Measurements from ENCODE around the gene RNF150. TPM values are rescaled to one million over a fixed set of nuclear protein-coding genes. Genes with fewer than 3 reads are reported as not detected.
A peak's percentile ranks its signal among the peaks of the same experiment; 100 is the strongest.

RNF150 gene
- total RNA-seq, 1 donor from 2014 or later, result 28.5 TPM

DNA sequence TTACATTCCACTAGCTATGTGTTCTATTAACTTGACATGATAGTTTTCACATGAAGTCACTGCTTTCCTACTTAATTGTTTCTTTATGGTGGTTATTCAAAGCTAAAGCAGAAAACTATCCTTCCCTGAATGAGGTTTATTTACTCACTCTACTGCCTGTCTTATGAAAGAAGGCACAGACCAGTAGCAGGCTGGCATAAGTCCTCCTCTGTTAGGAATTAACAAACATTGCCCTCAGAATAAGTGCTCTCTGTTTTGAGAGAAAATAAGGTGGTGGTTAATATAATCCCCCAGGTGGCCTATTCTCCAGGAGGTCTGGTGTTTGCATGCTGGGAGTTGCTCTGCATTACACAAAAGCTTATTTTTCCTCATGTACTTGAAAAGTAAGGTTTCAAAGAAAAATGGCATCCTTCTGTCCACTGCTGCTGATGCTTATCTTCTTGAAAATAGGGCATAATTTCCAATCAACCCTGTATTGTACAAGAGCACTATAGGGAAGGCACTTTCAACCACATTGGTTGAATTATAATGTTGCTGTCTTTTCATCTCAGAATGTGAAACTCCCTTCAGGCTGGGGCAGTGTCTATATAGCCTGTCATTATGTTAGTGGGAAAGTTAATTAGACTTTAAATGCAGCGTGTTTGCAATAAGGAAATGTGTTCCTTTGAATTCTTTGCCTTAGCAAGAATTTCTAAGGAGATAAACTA lies 257.4 kb downstream of the RNF150 start:
- no peak for FAIRE-seq

DNA sequence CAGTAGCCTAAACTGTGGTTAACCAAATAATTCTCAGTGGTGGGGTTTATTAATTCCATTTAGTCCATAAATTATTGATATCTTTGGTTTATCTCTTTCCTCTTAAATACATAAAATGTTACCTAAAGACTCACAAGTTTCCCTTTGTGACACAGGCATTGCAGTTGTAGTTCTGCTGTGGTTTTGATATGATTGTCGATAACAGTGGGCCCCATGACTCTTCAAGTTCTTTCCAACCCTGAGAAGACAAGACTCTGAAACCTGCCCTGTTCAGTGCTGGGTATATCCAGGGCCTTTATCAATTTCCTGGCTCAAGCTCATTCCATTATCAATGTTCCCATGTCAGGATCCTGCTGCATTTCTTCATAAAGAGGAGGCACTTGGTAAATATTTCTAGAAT lies 259.2 kb downstream of the RNF150 start:
- no peak for DNase-seq (ENCODE audit: low spot score in 2 of 2)
- FAIRE-seq, result no peak

More for the DNA sequence above, 257.4 kb downstream of the RNF150 start:
- DNase-seq (ENCODE audit: low spot score in 2 of 2), result no peak

DNA sequence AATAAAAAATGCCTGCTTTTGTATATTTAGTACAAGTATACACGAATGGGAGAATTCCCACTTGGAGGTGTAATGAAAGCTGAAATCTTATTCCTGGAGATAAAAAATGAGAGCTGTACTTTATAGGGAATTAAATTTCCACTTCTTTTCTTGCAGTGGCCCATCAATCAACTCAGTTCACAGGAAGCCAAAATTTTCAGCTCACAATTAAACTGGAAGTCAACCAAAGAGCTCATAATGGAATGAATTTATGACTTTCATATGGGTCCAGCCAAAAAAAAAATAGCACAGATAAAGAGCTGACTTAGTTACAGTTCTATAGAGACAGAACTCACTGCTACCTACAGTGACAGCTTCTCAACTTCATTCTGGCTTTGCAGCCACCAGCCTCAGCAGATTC lies 261.9 kb downstream of the RNF150 start:
- no peak for DNase-seq (ENCODE audit: low spot score in 2 of 2)
- FAIRE-seq, result no peak

DNA sequence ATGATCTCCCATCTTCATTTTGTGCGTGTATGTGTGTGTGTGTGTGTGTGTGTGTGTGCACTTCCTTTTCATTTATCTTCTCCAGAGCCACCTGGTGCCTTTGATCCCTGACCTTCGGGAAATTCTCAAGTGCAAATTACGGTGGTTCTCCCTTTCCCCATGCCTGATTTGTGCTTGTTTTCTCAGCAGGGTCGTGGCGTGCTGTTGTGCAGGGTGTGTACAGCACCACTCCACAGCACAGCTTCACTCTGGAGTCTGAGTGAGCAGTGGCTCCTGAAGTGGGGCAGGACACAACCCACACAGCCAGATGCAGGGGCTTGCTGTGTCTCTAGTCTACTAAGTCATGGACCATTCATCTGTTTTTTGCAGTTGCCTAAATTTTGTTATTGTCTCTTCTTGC lies 262.8 kb downstream of the RNF150 start:
- no peak for FAIRE-seq
- DNase-seq (ENCODE audit: low spot score in 2 of 2), result no peak

DNA sequence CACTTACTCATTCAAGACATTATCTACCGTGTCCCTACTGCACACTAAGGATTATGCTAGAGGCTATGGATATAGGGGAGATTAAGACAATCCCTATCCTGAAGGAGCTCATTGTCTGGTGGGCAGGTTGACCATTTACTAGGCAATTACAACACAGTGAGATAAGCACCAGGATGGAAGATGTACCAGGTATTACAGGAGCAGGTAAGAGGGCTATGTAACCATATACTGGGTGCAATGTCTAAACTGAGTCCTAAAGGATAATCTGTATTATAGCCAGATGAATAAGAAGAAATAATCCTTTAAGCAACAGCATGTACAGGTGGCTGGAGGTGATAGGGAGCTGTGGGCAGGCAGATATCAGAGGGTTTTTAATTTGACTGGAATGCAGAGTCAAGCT lies 263.8 kb downstream of the RNF150 start:
- DNase-seq (ENCODE audit: low spot score in 2 of 2) (no peak), FAIRE-seq (no peak)

DNA sequence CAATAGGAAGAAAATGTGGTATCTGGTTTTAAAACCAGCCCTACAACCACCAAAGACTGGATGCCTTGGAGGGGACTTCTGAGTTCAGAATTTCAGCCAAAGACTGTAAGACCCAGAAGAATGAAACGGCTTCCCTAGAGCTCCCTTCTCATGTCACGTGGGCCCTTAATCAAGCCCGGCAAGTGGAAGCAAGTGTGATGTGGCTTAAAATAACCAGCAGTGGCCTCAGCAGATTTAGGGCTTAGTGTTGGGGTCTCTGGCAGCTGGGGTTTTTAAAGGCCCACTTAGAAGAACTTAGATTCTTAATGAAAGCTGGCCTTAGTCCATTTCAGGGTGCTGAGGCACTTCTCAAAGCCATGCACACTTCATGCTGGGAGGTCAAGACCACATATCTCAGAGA lies 265.9 kb downstream of the RNF150 start:
- no peak for DNase-seq (ENCODE audit: low spot score in 2 of 2)
- no peak for FAIRE-seq

DNA sequence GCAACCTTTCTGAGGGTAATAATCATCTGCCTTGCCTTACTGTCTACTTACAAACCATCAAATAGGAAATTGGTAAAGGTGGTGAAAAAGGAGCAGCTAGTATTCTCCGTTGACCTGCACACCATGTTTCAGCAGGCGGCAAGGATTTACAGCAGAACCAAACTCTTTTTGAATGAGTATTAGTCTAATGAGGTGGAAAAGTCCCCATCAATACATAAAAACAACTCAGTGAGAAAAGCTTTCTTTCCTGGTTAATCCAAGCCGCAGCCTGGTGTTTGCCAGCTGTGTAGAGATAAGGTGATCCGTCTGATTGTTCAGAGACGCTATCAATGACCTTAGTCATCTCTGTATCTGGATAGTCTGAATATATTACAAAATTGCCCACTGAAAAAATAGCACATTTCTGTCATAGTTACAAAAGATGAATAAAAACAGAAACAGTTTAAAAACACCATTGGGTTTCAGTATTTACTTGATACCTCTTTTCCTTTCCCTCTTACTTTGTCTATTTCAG lies 266.7 kb downstream of the RNF150 start:
- DNase-seq (ENCODE audit: low spot score in 2 of 2) (no peak), FAIRE-seq (no peak)

DNA sequence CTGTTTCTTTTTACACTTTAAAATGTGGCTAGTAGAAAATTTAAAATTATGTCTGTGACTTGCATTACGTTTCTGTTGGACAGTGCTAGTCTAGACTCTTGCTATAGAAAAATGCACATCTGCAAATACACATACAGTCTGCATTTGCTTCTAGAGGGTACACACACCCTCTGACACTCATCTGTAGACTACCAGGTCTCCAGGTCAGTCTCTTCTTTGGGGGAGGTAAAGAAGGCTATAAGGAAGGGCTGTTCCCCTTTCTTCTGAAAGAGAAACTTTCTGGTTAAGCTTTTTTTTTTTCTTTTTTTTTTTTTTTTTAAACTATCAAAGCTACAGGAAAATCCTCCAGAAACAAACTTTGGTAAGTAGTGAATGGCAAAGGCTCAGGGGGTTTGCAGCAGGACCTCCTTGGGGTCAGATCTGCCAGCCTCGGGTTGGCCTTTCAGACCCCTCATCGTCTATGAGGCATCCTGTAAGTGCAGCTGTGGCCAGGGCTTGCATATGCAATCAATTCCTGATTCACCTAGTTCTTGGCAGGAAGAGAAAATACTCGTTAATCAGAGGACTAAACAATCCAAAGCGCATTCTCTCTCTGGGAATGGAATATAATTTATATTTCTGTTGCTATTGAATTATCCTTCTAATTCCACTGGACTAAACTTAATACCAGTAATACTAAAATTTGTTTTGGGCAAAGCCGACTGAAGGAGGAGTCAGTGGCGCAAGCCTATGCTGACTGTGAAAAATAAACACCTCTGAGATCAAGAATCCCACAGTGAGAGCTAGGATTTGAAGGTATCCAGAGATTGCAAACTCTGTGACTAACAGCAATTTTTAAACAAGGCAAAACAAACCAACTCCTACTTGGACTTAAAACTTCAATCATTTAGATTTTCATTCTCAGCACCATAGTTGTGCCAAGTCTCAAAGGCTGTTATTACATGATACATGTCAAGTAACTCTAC lies 267.7 kb downstream of the RNF150 start:
- FAIRE-seq (no peak), DNase-seq (ENCODE audit: low spot score in 2 of 2) (no peak)

DNA sequence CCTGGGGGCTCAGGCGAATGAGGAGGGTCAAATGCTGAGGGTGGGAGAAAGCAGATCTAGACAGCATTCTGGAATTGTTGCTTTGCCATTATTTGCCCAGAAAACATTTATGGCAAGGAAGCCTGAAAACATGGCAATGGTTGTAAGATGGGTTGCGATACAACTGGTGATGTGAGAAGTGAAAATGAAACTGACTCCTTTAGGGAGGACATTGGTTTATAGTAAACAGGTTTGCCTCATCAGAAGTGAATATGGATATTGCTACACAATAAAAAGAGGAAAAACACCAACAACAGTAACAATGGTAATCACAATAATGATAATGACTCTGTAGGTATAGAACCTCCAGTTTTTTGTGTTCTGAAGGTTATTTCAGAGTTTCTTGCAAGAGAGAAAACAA lies 270.1 kb downstream of the RNF150 start:
- DNase-seq (ENCODE audit: low spot score in 2 of 2) (no peak), FAIRE-seq (no peak)

DNA sequence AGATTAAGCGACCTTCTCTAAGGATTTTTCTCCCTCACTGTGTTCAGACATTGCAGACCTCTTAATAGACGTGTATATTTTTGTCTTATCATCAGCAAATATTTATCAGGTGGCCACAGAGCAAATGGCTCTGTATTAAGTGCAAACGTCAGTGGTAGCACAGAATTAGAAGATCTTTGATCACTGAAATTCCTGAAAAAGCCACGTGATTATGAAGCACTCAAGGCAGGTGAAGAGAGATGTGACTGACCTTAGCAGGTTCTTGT lies 271.2 kb downstream of the RNF150 start:
- no peak for DNase-seq (ENCODE audit: low spot score in 2 of 2)
- no peak for FAIRE-seq

DNA sequence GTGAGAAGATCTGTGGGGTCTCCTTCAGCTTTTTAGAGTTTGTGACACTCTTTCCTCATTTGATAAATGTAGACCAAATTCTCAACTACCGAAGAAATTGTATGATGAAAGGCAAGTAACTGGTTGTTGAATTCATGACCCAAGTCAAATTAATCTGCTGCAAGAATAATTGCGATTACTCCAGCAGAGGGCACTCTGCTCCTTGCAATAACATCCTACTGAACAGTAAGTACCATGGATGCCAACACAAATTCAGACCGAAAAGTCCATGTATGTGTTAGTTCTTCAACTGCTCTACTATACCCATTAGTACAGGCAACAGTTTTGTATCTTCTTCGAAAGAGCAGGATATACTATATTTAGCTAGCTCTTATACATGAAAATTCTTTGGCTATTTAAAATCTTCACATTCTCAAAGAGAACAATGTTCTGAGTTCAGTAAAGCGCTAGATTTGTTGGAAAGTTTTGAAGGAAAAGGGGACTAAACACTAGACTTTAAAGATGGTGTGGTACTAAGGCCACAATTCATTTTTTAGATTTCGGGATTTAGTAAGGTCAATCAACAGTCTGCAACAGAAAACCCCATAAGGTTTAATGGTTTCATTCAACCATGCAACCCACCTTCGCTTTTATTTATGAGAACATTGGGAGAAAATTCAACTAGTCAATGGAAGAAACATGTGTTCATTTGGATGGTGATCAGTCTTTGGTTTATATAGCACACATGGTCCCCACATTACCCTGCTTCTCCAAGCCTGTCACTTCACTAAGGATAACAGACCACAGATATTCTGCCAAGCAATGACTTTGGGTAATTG lies 271.7 kb downstream of the RNF150 start:
- DNase-seq (ENCODE audit: low spot score in 2 of 2) (peak; percentile 17 to 52), FAIRE-seq (peak; percentile 81)

DNA sequence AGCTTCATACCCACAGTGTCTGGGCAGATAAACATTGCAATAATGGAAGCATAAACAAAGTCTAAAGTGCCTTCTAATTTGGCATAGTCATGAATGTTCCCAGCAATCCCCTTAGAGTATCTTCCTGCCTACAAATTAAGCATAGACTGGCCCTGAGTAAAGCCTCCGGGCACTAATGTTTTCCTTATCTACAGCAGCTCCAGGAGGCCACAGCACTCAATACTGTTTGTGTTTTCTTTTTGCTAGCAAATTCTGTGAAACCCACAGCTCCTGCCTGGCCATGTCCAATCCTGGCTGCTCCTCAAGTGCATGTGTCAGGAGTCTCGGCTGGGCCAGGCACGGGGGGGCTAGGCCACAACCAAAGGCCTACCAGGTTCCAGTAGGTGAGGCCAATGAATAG lies 274.4 kb downstream of the RNF150 start:
- DNase-seq (ENCODE audit: low spot score in 2 of 2) (no peak), FAIRE-seq (no peak)

DNA sequence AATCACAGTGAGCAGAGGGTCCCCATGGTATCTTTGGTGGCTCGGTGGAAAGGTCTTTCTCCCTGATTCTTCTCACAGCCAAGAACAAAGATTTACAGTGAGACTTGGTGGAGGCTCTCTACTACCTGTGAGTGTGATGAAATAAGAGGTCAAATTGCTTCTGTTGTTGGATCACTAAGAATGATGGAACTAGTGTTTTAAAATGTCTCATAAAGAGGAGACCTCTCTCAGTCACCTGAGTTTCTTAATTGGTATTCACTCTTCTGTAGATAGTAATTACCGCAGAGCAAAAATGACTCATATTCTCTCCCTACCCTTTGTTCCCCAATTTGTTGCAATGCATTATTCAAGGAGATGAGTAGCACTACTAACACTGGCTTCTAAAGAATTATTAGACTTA lies 276.2 kb downstream of the RNF150 start:
- no peak for DNase-seq (ENCODE audit: low spot score in 2 of 2)
- no peak for FAIRE-seq

DNA sequence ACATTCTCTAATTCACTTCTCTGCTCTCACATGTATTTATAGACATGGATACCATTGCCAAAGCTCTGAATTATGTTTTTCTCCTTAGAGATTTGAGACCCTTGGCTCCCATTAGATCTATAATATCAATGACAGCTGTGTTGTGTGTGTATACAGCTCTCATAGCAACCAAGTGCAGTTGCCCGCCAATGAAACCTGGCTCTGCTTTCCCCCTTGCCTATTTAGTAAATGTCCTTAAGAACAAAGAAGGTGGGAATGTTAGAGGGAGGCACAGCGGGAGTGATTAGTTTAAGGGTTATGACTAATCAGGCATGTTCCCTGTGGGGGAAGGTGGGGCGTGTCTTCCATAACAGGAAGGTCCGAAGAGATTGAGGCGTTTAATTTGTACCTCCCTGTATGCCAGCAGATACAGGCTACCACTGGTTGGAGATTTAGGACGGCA lies 276.6 kb downstream of the RNF150 start:
- no peak for DNase-seq (ENCODE audit: low spot score in 2 of 2)
- no peak for FAIRE-seq

DNA sequence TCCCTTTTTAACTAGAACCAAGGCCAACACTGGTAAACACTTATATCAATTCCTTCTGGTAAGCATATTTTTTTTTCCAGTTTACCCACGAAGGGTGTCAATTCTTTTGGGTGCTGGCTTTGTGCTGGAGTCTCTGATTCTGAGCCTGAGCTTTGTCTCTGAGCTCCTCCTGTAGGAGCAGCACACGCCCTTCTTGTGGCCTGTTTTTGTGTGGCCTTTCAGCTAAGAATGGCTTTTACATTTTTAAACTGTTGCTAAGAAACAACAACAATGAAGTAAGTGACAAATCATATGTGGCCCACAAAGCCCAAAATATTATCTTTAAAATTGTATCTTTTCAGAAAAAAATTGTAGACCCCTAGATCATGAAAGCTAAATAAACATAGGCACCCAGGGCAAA lies 279.1 kb downstream of the RNF150 start:
- DNase-seq (ENCODE audit: low spot score in 2 of 2) (no peak), FAIRE-seq (no peak)

DNA sequence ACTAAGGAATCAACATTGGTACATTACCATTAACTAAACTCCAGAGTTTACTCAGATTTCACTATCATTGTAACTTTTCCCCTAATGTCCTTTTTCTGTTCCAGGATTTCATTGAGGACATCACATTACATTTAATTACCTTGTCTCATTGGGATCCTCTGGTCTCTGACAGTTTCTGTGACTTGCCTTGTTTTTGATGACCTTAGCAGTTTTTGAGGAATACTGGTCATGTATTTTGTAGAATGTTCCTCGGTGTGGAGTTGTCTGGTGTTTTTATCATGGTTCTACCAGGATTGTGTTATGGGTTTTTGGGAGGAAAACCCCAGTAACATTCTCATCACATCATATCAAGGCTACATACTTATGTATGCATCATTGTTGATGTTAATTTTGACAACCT lies 281.5 kb downstream of the RNF150 start:
- no peak for DNase-seq (ENCODE audit: low spot score in 2 of 2)

DNA sequence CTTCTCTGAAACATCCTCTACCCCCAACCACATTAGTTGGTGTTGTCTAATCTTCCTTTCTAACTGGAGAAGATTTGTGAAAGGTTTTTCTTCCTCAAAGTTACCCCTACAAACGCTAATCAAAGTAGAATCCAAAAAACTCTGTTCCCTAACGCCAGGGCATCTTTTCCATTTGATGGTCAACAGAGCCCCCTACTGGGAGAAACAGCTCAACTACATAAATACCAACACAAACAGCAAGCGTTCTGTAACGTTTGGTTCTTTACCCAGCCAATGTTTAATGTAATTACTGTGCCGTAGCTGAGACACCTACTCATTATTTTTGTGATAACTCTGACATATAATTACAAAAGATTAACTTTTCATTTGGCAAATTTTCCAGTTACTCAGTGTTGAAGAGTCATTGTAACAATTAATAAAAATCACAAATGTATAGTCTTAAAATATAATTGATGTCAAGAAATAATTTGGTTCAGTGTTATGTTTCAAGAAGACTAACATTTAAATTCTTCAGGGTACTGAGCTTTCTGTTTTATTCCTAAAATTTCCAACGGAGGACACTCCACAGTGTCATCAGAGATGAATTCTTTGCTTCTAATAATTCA lies 282.1 kb downstream of the RNF150 start:
- peak; percentile 87 for FAIRE-seq
- DNase-seq (ENCODE audit: low spot score in 2 of 2), result peak; percentile 18 to 56

More for the DNA sequence above, 281.5 kb downstream of the RNF150 start:
- no peak for FAIRE-seq

DNA sequence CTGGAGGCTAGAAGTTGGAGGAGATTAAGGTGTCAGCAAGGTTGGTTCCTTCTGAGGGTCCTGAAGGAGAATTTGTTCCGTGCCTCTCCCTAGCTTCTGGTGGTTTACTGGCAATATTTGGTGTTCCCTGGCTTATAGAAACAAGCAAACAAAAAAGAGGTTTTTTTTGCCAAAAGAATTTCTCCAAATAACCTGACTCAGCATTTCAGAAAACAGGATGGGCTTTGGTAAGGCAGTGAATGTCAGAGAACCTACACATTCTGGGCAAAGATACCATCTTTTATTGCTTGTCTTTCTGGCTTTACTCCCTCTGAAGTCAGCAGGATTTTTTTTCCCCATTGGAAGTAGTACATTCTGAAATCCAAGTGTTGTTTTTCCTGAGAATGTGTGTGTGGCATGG lies 283.7 kb downstream of the RNF150 start:
- DNase-seq (ENCODE audit: low spot score in 2 of 2) (no peak), FAIRE-seq (no peak)

DNA sequence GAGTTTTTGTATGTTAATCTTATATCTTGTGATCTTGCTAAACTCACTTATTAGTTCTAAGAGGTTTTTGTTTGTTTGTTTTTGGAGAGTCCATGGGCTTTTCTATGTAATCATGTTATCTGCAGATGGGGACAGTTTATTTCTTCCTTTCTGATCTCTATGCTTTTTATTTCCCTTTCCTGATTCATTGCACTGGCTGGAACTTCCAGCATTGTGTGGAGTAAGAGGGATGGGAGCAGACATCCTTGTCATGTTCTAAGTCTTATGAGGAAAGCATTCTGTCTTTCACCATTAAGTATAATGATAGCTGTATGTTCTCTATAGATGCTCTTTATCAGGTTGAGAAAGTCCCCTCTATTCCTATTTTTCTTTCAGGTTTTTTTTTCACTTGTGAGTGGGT lies 286.5 kb downstream of the RNF150 start:
- FAIRE-seq (no peak), DNase-seq (ENCODE audit: low spot score in 2 of 2) (no peak)

DNA sequence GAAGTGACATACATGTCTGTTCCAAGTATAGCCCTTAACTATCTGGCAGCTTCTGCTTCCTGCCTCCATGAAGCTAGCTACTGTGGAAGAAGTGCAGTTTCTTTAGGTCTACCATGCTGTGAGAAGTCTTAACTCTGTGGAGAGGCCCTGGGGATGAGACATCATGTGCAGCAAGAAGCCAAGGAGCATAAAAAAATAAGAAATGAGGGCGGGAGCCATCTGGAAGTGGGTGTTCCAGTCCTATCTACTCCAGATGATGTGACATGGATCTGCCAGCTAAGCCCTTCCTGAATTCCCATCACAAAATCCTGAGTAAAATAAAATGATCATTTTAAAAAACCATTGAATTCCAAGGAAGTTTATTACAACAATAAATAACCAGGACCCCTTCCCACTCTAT lies 289.2 kb downstream of the RNF150 start:
- no peak for FAIRE-seq
- no peak for DNase-seq (ENCODE audit: low spot score in 2 of 2)

Measured in frontal cortex (tissue), 4 donors.